Measurements from ENCODE around the gene AKT1.

The AKT1 gene

GRCh38 chr14:104796687-104797081, 1.1 kb upstream of the AKT1 start:
- DNase-seq (ENCODE audit: low read depth) = no peak
- TF ChIP-seq, protein P1, sequence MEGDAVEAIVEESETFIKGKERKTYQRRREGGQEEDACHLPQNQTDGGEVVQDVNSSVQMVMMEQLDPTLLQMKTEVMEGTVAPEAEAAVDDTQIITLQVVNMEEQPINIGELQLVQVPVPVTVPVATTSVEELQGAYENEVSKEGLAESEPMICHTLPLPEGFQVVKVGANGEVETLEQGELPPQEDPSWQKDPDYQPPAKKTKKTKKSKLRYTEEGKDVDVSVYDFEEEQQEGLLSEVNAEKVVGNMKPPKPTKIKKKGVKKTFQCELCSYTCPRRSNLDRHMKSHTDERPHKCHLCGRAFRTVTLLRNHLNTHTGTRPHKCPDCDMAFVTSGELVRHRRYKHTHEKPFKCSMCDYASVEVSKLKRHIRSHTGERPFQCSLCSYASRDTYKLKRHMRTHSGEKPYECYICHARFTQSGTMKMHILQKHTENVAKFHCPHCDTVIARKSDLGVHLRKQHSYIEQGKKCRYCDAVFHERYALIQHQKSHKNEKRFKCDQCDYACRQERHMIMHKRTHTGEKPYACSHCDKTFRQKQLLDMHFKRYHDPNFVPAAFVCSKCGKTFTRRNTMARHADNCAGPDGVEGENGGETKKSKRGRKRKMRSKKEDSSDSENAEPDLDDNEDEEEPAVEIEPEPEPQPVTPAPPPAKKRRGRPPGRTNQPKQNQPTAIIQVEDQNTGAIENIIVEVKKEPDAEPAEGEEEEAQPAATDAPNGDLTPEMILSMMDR (IDR thresholded peaks at IDR 0.05; ENCODE audit: control insufficient read depth, extremely low read depth, insufficient read depth) = no peak
- H3K4me3 ChIP-seq (ENCODE audit: low read depth, low read length) = no peak overlapping the region

DNA sequence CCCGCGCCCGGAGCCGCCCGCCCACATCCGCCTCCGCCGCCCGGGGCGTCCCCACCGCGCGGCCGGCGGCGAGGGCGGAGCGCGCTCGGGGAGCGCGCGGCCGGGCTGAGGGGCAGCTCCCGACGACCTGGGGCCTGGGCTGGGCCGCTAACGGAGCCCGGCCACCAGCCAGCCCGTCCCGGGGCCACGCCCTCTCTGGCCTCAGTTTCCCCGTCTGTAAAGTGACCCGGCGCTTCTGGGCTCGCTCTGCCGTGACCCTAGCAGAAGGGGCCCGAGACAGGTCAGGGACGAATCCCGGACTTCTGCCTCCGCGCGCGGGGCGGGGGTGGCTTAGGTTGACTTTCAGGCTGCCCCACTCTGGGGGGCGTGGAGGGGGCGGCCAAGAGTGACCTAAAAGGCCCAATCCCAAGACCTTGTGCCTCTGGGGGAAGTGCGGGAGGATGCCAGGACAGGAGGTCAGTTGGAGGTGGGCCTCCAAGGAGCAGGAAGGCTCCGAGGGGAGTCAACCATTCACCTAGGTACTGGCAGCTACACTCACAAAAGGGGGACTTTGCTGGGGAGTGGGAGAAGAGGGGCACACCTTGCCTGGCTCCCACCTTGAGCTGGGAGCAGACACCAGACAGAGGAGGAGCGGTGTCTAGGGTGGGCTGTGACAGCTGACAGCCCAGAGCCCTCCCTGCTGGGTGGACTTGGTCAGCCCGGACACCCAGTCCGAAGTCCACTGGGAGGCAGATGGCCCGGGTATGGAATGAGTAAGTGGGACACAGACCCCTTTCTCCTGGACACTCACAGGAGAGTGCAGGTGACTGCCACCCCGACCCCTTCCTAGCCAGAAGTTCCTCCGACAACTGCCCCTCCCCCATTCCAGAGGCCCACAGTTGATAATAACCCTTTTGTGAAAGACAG, 486 bp upstream of the AKT1 start:
- DNase-seq (ENCODE audit: low read depth) = no peak
- TF ChIP-seq, protein P1 (IDR thresholded peaks at IDR 0.05; ENCODE audit: control insufficient read depth, extremely low read depth, insufficient read depth) = no peak
- peak overlapping the region; percentile 58 for H3K4me3 ChIP-seq (ENCODE audit: low read depth, low read length)

- DNase-seq (ENCODE audit: low read depth) = no peak
- peak overlapping the region; percentile 90 for H3K4me3 ChIP-seq (ENCODE audit: low read depth, low read length)
- TF ChIP-seq, protein P1 (IDR thresholded peaks at IDR 0.05; ENCODE audit: control insufficient read depth, extremely low read depth, insufficient read depth) = peak; percentile 8; the same call in 1 of the 2 replicates
Measured at GRCh38 chr14:104794631-104794992, 936 bp downstream of the AKT1 start.

DNA sequence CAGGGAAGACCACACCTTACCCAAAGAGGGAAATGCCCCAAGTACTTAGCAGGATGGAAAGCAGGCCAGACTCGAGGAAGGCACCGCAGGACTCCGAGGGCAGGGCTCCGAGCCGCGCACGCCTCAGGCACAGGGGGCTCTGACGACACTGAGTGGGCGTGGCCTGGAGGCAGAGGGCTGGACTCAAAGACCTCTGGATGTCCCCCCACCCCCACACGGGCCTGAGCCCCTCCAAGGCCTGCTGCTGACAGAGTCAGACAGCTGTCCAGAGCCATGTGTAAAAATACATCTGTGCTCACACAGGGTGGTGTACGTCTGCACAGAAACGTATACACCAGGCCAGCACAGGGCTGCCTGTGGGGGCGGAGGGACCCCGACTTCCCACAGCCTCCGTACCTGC, 1.4 kb downstream of the AKT1 start:
- no peak for DNase-seq (ENCODE audit: low read depth)
- peak overlapping the region; percentile 90 for H3K4me3 ChIP-seq (ENCODE audit: low read depth, low read length)
- TF ChIP-seq, protein P1 (IDR thresholded peaks at IDR 0.05; ENCODE audit: control insufficient read depth, extremely low read depth, insufficient read depth) = no peak

DNA sequence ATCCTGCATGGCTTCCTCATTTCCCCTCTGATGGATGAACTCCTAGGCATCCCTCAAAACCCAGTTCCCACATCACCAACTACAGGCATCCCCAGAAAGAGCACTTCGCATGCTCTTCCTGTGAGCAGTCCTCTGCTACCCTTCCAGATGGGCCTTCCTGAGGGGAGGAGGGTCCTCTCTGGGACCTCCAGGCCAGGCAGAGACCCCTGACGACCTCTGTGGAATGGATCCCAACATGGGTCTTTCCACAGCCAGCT, 1.9 kb downstream of the AKT1 start:
- H3K4me3 ChIP-seq (ENCODE audit: low read depth, low read length) = peak overlapping the region; percentile 90
- TF ChIP-seq, protein P1 (IDR thresholded peaks at IDR 0.05; ENCODE audit: control insufficient read depth, extremely low read depth, insufficient read depth) = no peak
- DNase-seq (ENCODE audit: low read depth) = no peak

- no peak for DNase-seq (ENCODE audit: low read depth)
- peak overlapping the region; percentile 90 for H3K4me3 ChIP-seq (ENCODE audit: low read depth, low read length)
- TF ChIP-seq, protein P1 (IDR thresholded peaks at IDR 0.05; ENCODE audit: control insufficient read depth, extremely low read depth, insufficient read depth) = no peak
Measured at GRCh38 chr14:104792945-104793702, 2.4 kb downstream of the AKT1 start.
